ENCODE measurements around the gene RAB1B. TPM values are rescaled to one million over a fixed set of nuclear protein-coding genes. Genes with fewer than 3 reads are reported as not detected.

RAB1B gene
- total RNA-seq, 4 donors from 2014 or later = 89.8 to 141 (median 131) TPM

GRCh38 chr11:66313321-66314185 is 45.1 kb downstream of the RAB1B start:
- no peak for DNase-seq
- Histone ChIP-seq H3K4me1 (peaks cover 16 to 44% (median 31%) of the 10 kb centered on the region in 4 donors), H3K4me3 (peak overlapping the region in 3 of 4 donors; percentile 16 to 63 (median 30))

GRCh38 chr11:66314186-66314501 is 45.7 kb downstream of the RAB1B start:
- Histone ChIP-seq H3K4me3 (no peak overlapping the region), H3K36me3 (no peaks in the 10 kb centered on the region), H3K9me3 (no peaks in the 10 kb centered on the region), H3K4me1 (peaks cover 18 to 47% (median 32%) of the 10 kb centered on the region in 4 donors), H3K27ac (peak overlapping the region; percentile 91 to 95 (median 94)), H3K27me3 (no peaks in the 10 kb centered on the region)
- DNase-seq = no peak
- intact Hi-C loops (cut with DNase I; ENCODE audit: low total_unique reads) (no loop called here), in situ Hi-C loops (cut with MboI; ENCODE audit: low pct_ligation_motif_present in 1 of 4, low pct_unique_long_range_greater_than_20kb in 1 of 4, low sequenced_read_pairs in 3 of 4) (no loop called here)
- WGBS, 2 donors (ENCODE audit: low coverage in 1 of 2) = 56% methylated on average over 1 of the region's 1 CpG; no CpG with 5 or more reads in 1 of the 2 donors
- TF ChIP-seq CTCF (IDR thresholded peaks at IDR 0.05) = no peak
- no peak for TF ChIP-seq EP300 (IDR thresholded peaks at IDR 0.05; ENCODE audit: low read depth)
- no peak for TF ChIP-seq POLR2A (IDR thresholded peaks at IDR 0.05)
- TF ChIP-seq POLR2AphosphoS5 (IDR thresholded peaks at IDR 0.05) = no peak

More at GRCh38 chr11:66313321-66314185, 45.1 kb downstream of the RAB1B start:
- Histone ChIP-seq H3K27me3 (no peaks in the 10 kb centered on the region), H3K9me3 (no peaks in the 10 kb centered on the region), H3K36me3 (no peaks in the 10 kb centered on the region), H3K27ac (peak overlapping the region; percentile 91 to 95 (median 94))
- in situ Hi-C loops (cut with MboI; ENCODE audit: low pct_ligation_motif_present in 1 of 4, low pct_unique_long_range_greater_than_20kb in 1 of 4, low sequenced_read_pairs in 3 of 4) = no loop called here
- WGBS, 2 donors (ENCODE audit: low coverage in 1 of 2) = 52% methylated on average over 30 of the region's 38 CpGs; no CpG with 5 or more reads in 1 of the 2 donors
- intact Hi-C loops (cut with DNase I; ENCODE audit: low total_unique reads) = no loop called here
- TF ChIP-seq POLR2AphosphoS5 (IDR thresholded peaks at IDR 0.05) (no peak), POLR2A (IDR thresholded peaks at IDR 0.05) (no peak), CTCF (IDR thresholded peaks at IDR 0.05) (no peak), EP300 (IDR thresholded peaks at IDR 0.05; ENCODE audit: low read depth) (no peak)

GRCh38 chr11:66314561-66315497 is 46.4 kb downstream of the RAB1B start:
- in situ Hi-C loops (cut with MboI; ENCODE audit: low pct_ligation_motif_present in 1 of 4, low pct_unique_long_range_greater_than_20kb in 1 of 4, low sequenced_read_pairs in 3 of 4) (no loop called here), intact Hi-C loops (cut with DNase I; ENCODE audit: low total_unique reads) (no loop called here)
- Histone ChIP-seq H3K9me3 (no peaks in the 10 kb centered on the region), H3K36me3 (no peaks in the 10 kb centered on the region), H3K4me3 (peak overlapping the region in 1 of 4 donors; percentile 42), H3K27me3 (no peaks in the 10 kb centered on the region), H3K27ac (peak overlapping the region; percentile 91 to 95 (median 94)), H3K4me1 (peaks cover 18 to 47% (median 32%) of the 10 kb centered on the region in 4 donors)
- TF ChIP-seq POLR2A (IDR thresholded peaks at IDR 0.05) = no peak
- WGBS, 2 donors (ENCODE audit: low coverage in 1 of 2) = 82% methylated on average over 15 of the region's 17 CpGs; no CpG with 5 or more reads in 1 of the 2 donors
- no peak for DNase-seq

- TF ChIP-seq CTCF (IDR thresholded peaks at IDR 0.05) (no peak), POLR2A (IDR thresholded peaks at IDR 0.05) (no peak), EP300 (IDR thresholded peaks at IDR 0.05; ENCODE audit: low read depth) (no peak), POLR2AphosphoS5 (IDR thresholded peaks at IDR 0.05) (no peak)
- intact Hi-C loops (cut with DNase I; ENCODE audit: low total_unique reads) = no loop called here
- no peak for DNase-seq
- Histone ChIP-seq H3K4me3 (peak overlapping the region in 3 of 4 donors; percentile 25 to 42 (median 39)), H3K9me3 (no peaks in the 10 kb centered on the region), H3K27me3 (no peaks in the 10 kb centered on the region), H3K27ac (peak overlapping the region; percentile 79 to 95 (median 88)), H3K4me1 (peaks cover 18 to 47% (median 32%) of the 10 kb centered on the region in 4 donors), H3K36me3 (no peaks in the 10 kb centered on the region)
- WGBS, 2 donors (ENCODE audit: low coverage in 1 of 2) = 84% methylated on average over 10 to 14 of the region's 14 CpGs
- in situ Hi-C loops (cut with MboI; ENCODE audit: low pct_ligation_motif_present in 1 of 4, low pct_unique_long_range_greater_than_20kb in 1 of 4, low sequenced_read_pairs in 3 of 4) = no loop called here
These were observed 47.1 kb downstream of the RAB1B start for GRCh38 chr11:66315498-66315885.

Data from transverse colon (tissue), 4 donors.